SK-N-MC (cell line): Measurements from ENCODE around the gene PLBD2.

Source experiments
- EZH2 ChIP-seq: fragments of 200-600 bp; sonication (generic); IDR thresholded peaks from one replicate; pipeline ENCODE4 v1.6.1; 2017; ENCODE audit warnings: antibody characterized with exemption
- POLR2AphosphoS5 ChIP-seq: IDR thresholded peaks from 2 replicates; pipeline ENCODE4 v1.6.1; 2012; ENCODE audit warnings: mild to moderate bottlenecking, low read depth, low read length, borderline replicate concordance

GRCh38 chr12:113373969-113374368 lies 15.6 kb downstream of the PLBD2 start:
- TF ChIP-seq EZH2 (no peak), POLR2AphosphoS5 (no peak)
